Limb (tissue), 2 donors: ENCODE results near the gene SWT1.
"Not testable (repeated sequence)": the region's sequence is repeated elsewhere in the genome, so short reads cannot be mapped to it uniquely, and the experiment has no call there.

ENCODE experiments used
- DNase-seq, 2 donors: peaks; one replicate each; pipeline ENCODE4 v3.0.0-alpha.2; 2016; ENCODE audit errors: extremely low spot score in 2 of 2

SWT1 gene

DNA sequence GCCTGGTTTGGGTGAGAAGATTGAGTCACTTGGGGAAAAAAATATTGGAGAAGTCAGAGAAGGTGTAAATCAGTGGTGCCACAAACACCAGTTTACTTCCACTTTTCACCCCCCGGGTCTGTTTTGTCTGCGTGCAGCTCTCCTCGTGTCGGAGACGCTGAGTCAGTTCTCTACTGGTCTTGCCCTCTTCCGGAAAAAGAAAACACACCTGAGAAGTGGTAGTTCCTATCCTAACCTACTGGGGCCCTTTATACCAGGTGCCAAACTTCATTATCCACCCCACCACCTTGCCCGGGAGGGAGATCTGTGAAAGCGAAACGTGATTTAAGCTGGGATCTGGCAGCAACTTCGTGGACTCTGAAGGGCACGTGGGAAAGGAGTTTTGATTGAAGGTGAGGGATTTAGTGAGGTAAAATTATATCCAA lies 160.9 kb downstream of the SWT1 start:
- DNase-seq, result no peak

DNA sequence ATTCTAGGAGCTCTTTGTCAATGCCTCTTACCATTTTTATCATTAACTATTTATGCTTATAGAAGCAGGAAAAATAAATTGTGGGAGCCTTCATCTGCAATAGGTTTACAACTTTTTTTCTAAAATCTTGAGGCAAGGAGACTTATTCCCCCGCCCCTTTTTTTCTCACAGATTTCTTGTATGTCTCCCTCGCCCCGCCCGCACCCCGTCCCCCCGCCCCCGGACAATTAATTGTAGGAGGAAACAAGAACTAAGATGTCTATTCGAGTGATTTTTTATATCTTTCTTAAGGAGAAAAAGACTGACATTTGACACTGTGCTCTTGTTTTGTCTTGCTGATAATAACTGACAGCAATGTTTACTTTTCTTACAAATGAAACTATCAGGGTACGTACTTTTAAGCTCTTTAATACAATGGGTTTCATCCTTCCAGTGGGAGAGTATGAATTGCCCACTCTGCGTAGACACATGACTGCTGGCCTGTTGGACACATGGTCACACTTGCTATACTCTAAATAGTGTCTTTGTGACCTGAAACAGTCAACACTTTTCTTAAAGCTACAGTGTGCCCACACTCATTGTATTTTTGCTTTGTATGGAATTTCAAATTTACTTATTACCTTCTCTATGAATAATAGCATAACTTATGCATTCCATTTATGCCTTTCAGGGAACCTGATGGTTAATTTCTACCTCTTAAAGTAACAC lies 161.6 kb downstream of the SWT1 start:
- no peak for DNase-seq

DNA sequence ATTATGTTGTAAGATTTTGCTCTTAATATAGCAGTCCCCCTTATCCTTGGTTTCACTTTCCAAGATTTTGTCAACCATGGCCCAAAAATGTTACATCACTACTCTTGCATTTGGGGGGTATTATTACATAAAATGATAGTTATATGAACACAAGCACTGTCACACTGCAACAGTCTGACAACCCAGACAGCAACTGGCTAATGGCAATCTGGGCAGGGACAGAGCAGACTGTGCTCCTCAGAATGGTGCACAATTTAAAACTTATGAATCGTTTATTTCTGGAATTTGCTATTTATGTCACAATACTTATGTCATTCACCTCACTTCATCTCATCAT lies 162.1 kb downstream of the SWT1 start:
- DNase-seq, result no peak

DNA sequence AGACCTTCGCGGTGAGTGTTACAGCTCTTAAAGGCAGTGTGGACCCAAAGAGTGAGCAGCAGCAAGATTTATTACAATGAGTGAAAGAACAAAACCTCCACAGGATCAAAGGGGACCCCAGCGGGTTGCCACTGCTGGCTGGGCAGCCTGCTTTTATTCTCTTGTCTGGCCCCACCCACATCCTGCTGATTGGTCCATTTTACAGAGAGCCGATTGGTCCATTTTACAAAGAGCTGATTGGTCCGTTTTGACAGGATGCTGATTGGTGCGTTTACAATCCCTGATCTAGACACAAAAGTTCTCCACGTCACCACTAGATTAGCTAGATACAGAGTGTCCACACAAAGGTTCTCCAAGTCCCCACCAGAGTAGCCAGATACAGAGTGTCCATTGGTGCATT lies 164.1 kb downstream of the SWT1 start:
- not testable (repeated sequence) for DNase-seq

DNA sequence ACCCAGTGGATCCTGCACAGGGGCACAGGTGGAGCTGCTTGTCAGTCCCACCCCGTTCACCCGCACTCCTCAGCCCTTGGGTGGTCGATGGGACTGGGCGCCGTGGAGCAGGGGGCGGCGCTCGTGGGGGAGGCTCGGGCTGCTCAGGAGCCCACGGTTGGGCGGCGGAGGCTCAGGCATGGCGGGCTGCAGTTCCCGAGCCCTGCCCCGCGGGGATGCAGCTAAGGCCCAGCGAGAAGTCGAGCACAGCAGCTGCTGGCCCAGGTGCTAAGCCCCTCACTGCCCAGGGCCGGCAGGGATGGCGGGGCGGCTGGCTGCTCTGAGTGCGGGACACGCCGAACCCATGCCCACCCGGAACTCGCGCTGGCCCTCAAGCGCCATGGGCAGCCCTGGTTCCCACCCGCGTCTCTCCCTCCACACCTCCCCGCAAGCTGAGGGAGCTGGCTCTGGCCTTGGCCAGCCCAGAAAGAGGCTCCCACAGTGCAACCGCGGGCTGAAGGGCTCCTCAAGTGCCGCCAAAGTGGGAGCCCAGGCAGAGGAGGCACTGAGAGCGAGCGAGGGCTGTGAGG lies 164.8 kb downstream of the SWT1 start:
- not testable (repeated sequence) for DNase-seq

DNA sequence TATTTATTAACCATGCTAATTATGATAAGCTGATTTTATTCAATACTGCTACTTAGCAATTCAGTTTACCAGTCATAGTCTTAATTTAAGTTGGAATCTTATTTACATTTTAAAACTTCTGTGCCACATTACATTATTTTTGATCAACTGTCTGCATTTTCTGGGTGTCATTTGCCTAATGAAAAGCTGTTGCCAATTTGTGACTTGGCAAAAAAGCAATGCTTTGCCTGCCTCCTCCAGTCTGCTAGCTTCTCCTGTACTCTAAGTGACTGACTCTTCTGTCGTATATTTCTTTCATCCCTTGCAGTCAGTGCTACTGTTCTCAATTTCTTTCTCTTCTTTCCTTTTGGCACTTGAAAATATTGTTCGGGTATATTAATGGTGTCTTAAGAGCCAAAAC lies 165.7 kb downstream of the SWT1 start:
- no peak for DNase-seq

DNA sequence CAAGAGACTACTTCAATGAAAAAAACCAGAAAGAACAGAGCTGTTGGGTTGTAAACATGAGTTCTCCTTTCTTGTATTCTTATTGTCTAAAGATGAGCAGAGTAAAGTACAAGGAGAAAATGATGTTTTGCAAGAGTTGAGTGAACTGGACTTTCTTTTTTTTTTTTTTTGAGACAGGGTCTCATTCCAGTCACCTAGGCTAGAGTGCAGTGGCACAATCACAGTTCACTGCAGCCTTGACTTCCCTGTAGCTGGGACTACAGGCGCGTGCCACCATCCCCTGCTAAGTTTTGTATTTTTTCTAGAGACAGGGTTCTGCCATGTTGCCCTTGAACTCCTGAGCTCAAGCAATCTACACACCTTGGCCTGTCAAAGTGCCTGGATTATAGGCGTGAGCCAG lies 167.2 kb downstream of the SWT1 start:
- DNase-seq, result no peak

DNA sequence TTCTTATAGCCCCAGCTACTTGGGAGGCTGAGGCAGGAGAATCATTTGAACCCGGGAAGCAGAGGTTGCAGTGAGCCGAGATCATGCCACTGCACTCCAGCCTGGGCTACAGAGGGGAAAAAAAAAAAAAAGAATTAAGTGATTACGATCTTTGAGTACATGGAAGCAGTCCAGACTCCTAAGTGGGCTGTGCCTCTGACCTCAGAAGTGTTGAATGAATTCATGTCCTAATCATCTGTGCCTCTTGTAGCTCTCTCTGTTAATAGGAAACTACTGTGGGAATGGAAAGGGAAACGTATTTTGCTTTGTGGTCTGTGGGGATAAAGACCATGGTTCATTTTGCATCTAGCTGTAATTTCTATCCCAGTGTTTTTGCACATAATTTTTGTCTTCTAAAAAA lies 168.4 kb downstream of the SWT1 start:
- no peak for DNase-seq

DNA sequence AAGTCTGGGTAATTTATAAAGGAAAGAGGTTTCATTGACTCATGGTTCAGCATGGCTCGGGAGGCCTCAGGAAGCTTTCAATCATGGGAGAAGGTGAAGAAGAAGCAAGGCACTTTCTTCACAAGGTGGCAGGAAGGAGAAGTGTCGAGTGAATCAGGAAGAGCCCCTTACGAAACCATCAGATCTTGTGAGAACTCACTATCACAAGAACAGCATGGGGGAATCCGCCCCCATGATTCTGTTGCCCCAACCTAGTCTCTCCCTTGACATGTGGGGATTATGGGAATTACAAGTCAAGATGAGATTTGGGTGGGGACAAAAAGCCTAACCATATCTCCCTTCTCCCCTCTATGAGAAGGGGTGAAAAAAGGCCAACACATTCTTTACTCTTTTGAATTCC lies 171.3 kb downstream of the SWT1 start:
- DNase-seq, result no peak

DNA sequence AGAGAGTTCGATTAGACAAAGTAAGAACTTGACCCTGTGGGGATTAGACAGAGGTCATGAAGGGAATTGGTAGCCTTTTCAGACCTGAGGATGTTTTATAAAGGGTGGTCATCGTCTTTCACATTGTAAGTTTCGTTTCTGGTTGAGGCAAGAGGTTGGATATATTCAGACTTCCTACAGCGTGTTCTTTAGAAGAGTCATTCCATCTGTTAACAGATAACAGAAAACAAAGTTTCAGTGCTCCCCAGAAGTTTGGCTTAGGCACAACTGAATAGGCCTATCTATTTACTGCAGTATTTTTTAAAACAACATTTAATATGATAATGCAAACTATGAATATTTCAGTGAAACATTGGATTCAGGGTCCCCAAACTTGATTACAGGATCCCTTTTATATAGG lies 177.2 kb downstream of the SWT1 start:
- no peak for DNase-seq

DNA sequence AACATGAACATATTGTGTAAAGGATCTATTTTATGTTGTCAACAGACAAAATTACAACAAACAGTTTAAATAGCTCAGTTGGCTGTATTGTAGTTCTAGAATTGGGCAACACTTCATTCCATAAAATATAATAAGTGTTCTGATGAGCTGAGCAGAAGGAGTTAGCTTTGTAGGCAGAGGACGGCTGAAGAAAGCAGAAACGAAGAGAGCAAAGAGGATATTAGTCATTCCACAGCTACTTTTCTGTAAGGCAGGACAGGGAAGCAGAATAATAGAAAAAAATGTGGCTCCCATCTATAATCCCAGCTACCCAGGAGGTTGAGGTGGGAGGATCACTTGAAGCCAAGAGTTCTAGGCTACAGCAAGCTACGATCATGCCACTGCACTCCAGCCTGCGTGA lies 180.3 kb downstream of the SWT1 start:
- DNase-seq, result no peak

DNA sequence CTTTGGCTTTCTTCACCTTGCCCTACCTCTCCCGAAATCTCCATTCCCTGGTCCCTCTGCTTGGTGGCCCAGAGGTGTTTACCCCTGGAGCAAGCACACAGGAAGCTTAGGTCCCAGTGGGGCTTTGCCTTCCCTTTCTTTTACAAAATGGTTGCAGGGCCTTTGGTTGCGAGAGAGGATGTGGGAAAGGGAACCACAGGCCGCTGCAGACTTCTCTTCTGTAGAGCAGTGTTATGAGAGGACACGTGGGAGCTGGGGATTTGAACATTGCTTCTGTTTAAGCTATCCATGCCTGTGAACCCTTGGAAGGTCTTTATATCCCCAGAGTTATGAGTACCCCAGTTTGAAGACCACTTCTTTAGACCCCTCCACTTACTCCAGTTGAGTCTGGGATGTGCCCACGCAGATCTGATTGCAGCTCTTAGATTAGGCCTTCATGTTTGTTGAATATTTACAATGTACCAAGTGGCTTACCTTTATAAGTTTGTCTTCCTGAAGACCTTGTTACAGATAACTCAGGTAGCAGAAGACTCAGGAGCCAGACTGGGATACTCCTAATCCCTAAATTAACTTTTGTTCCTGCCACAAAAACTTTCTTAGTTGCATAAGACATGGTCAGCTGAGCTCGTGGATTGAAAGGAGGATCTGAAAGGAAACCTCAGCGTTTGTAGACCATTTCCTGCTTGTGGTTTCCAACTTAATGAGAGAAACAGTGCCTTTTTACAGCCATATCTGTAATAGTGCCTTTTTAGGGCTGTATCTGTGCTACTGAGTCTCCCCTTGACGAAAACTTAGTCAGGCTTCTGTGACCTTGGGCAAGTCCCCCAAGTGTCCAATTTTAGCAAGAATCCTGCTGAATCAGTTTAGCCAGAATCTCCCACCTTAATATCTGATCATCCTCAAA lies 182.0 kb downstream of the SWT1 start:
- no peak for DNase-seq

DNA sequence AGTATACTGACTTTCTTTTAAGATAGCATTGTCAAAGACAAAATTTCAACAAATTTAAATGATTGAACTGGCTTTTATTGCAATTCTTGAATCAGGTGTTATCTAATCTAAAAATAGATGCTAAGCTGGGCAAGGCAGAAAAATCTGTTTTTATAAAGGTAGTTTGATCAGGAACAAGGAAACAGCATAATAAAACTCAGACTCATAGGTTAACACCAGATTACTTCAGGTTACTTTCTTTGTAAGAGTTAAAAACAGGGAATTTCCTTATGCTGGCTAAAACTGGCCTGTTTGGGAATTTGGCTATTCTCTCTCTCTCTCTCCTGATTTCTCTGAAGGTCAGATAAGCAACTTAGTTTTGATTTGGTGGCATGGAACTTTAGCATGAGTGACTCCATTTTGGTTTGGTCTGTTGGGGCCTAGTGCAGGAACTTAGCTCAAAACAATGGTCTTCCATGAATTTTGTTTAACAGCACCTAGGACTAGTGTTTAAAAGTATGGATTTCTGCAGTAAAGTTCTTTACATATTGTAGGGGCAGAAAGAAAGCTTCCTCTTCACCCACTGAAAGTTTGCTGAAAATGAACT lies 184.3 kb downstream of the SWT1 start:
- no peak for DNase-seq
